MCF 10A (cell line): ENCODE results near the gene NDUFS8. TPM values are rescaled to one million over a fixed set of nuclear protein-coding genes. Genes with fewer than 3 reads are reported as not detected.

Experiments used
- BruUV-seq: library from RNA; stranded (reverse); fragments of 400-500 nt; replicated peaks from 2 replicates; lab custom pipeline; 2021; lab: Mats Ljungman, UMichigan
- CTCF ChIA-PET: fragments of 300-600 bp; sonication (Branson Sonifier 250); formaldehyde crosslinking; extraction: SDS; loops from one replicate; lab custom pipeline; 2021; ENCODE audit warnings: antibody characterized with exemption, inconsistent platforms; lab: Yijun Ruan, JAX
- POLR2A ChIA-PET: fragments of 300-600, 350-650 bp; sonication (Branson Sonifier 250); formaldehyde crosslinking; extraction: SDS; loops from one replicate; lab custom pipeline; 2020; ENCODE audit warnings: antibody characterized with exemption, inconsistent platforms; lab: Yijun Ruan, JAX
- DNase-seq: peaks from one replicate; pipeline ENCODE4 v3.0.0-alpha.2; 2018; ENCODE audit not compliant: unreplicated experiment
- H3K27ac Mint-ChIP-seq: one replicate; pipeline ENCODE4 v1.8.0; 2022; ENCODE audit warnings: mild to moderate bottlenecking, low read depth, mixed read lengths; ENCODE audit not compliant: unreplicated experiment
- H3K27me3 Mint-ChIP-seq: one replicate; pipeline ENCODE4 v1.8.0; 2022; ENCODE audit warnings: mixed read lengths; ENCODE audit not compliant: insufficient read depth, unreplicated experiment
- H3K36me3 Mint-ChIP-seq: one replicate; pipeline ENCODE4 v1.8.0; 2022; ENCODE audit warnings: mild to moderate bottlenecking, moderate library complexity, mixed read lengths; ENCODE audit not compliant: insufficient read depth, unreplicated experiment
- H3K4me1 Mint-ChIP-seq: one replicate; pipeline ENCODE4 v1.8.0; 2022; ENCODE audit warnings: mixed read lengths; ENCODE audit not compliant: insufficient read depth, unreplicated experiment
- H3K4me3 Mint-ChIP-seq: one replicate; pipeline ENCODE4 v1.8.0; 2022; ENCODE audit warnings: mild to moderate bottlenecking, moderate library complexity, mixed read lengths; ENCODE audit not compliant: unreplicated experiment
- H3K9me3 Mint-ChIP-seq: one replicate; pipeline ENCODE4 v1.8.0; 2022; ENCODE audit warnings: mixed read lengths; ENCODE audit not compliant: unreplicated experiment
- intact Hi-C: fragments of 100-400 bp; cut with micrococcal nuclease; formaldehyde crosslinking; loops from 2 replicates; pipeline ENCODE4 v1.14.1; 2022
- total RNA-seq: library from RNA; stranded (reverse); gene quantifications from 2 replicates; pipeline ENCODE4 v1.2.3, GENCODE V29; 2022
- TF ChIP-seq, protein P1 (sequence below): fragments of 200-600 bp; IDR thresholded peaks from one replicate; pipeline ENCODE4 v1.8.0; 2022; ENCODE audit warnings: antibody characterized with exemption, mild to moderate bottlenecking; ENCODE audit not compliant: unreplicated experiment

NDUFS8 gene
- total RNA-seq, 1 experiment from 2014 or later = 211 TPM

GRCh38 chr11:68032997-68033707, 2.7 kb downstream of the NDUFS8 start:
- ChIA-PET CTCF (interaction anchor here (0.7 kb wide), 1 partner anchor 8 kb away, joined by 3 read pairs; no protein-coding TSS in a partner anchor), POLR2A (no interaction called here)
- Mint-ChIP-seq H3K4me1 (peaks cover 22% of the 10 kb centered on the region), H3K4me3 (no peak overlapping the region), H3K36me3 (peaks cover 27% of the 10 kb centered on the region), H3K27me3 (no peaks in the 10 kb centered on the region), H3K27ac (no peak overlapping the region), H3K9me3 (no peaks in the 10 kb centered on the region)
- intact Hi-C loops = no loop called here
- BruUV-seq = no TSS peak
- no peak for DNase-seq
- TF ChIP-seq, protein P1, sequence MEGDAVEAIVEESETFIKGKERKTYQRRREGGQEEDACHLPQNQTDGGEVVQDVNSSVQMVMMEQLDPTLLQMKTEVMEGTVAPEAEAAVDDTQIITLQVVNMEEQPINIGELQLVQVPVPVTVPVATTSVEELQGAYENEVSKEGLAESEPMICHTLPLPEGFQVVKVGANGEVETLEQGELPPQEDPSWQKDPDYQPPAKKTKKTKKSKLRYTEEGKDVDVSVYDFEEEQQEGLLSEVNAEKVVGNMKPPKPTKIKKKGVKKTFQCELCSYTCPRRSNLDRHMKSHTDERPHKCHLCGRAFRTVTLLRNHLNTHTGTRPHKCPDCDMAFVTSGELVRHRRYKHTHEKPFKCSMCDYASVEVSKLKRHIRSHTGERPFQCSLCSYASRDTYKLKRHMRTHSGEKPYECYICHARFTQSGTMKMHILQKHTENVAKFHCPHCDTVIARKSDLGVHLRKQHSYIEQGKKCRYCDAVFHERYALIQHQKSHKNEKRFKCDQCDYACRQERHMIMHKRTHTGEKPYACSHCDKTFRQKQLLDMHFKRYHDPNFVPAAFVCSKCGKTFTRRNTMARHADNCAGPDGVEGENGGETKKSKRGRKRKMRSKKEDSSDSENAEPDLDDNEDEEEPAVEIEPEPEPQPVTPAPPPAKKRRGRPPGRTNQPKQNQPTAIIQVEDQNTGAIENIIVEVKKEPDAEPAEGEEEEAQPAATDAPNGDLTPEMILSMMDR = no peak

- TF ChIP-seq, protein P1 = no peak
- BruUV-seq = no TSS peak
- H3K27me3 Mint-ChIP-seq = no peaks in the 10 kb centered on the region
- no peak for DNase-seq
- no peaks in the 10 kb centered on the region for H3K9me3 Mint-ChIP-seq
- intact Hi-C loops = no loop called here
- no peak overlapping the region for H3K4me3 Mint-ChIP-seq
- H3K36me3 Mint-ChIP-seq = peaks cover 27% of the 10 kb centered on the region
- POLR2A ChIA-PET = no interaction called here
- H3K4me1 Mint-ChIP-seq = peaks cover 17% of the 10 kb centered on the region
- CTCF ChIA-PET = no interaction called here
- no peak overlapping the region for H3K27ac Mint-ChIP-seq
Measured at GRCh38 chr11:68033708-68034045, 3.2 kb downstream of the NDUFS8 start.

DNA sequence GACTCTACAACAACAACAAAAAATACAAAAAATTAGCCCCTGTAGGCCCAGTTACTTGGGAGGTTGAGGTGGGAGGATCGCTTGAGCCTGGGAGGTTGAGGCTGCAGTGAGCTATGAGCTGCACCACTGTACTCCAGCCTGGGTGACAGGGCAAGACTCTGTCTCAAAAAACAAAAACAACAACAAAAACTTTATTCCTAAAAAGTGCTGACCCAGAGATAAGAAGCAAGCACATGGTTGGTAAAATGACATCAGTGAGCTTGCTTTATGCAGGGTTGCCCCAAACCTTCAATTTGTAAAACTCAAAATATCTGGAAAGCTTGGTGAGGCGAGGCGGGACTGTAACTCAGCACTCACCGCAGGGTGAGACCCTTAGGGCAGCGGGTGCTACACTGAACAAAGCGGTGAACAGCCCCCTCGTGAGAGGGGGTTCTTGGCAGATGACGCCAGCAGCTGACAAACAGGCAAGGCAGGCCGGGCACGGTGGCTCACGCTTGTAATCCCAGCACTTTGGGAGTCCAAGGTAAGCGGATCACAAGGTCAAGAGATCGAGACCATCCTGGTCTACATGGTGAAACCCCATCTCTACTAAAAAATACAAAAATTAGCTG, 4.9 kb downstream of the NDUFS8 start:
- POLR2A ChIA-PET = no interaction called here
- no TSS peak for BruUV-seq
- H3K9me3 Mint-ChIP-seq = no peaks in the 10 kb centered on the region
- H3K27me3 Mint-ChIP-seq = no peaks in the 10 kb centered on the region
- intact Hi-C loops = no loop called here
- CTCF ChIA-PET = no interaction called here
- no peak overlapping the region for H3K27ac Mint-ChIP-seq
- H3K36me3 Mint-ChIP-seq = peaks cover 16% of the 10 kb centered on the region
- TF ChIP-seq, protein P1 = no peak
- H3K4me3 Mint-ChIP-seq = no peak overlapping the region
- peaks cover 6% of the 10 kb centered on the region for H3K4me1 Mint-ChIP-seq
- no peak for DNase-seq

- Mint-ChIP-seq H3K4me3 (no peak overlapping the region), H3K9me3 (no peaks in the 10 kb centered on the region), H3K27me3 (no peaks in the 10 kb centered on the region), H3K27ac (no peak overlapping the region), H3K36me3 (peaks cover 16% of the 10 kb centered on the region), H3K4me1 (peaks cover 6% of the 10 kb centered on the region)
- DNase-seq = no peak
- no TSS peak for BruUV-seq
- ChIA-PET CTCF (no interaction called here), POLR2A (interaction anchor here (0.6 kb wide), 2 partner anchors 110 to 235 kb away, joined by 3 read pairs; partner anchors contain the start of gene C11orf24)
- TF ChIP-seq, protein P1 = no peak
- intact Hi-C loops = no loop called here
Measured at GRCh38 chr11:68036141-68036716, 5.7 kb downstream of the NDUFS8 start.
